Ammon's horn (tissue), 1 donor: ENCODE results near the gene PRSS50.

Source experiments
- DNase-seq: peaks from one replicate; pipeline ENCODE4 v3.0.0-alpha.2; 2016; ENCODE audit warnings: low spot score

Gene PRSS50

GRCh38 chr3:46670000-46670890 lies 47.4 kb downstream of the PRSS50 start:
- no peak for DNase-seq

DNA sequence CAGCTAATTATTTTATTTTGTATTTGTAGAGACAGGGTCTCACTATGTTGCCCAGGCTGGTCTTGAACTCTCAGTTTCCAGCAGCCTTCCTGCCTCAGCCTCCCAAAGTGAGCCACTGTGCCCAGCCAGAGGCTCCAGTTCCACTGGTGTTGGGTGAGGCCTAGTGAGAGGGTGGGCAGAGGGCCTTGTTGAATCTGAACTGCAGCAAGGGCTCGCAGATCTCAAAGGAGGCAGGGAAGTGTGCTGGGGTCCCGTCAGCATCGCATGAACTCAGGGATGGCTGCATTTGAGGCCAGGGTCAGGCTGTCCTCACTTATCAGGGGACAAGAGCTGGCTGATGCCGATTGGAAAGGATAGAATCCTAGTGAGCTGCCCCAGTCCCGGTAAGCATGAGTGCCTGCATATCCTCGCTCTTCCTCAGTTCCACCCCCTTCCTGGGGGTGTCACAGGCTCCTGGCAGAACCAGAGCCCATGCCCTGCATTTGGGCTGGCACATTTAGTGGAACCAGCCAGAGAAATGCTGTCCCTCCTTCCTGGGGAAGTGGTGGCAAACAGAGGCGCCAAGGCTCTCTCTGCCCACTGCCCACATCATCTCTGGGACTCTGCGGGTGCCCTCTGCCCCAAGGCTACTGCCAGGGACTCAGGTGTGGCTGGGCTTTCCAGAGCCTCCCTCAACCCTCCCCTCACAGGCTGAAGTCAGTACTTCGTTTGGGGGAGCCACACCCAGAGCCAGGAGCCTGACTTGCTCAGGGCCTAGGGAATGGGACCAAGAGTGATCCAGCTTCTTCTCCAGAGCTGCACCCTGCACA lies 48.3 kb downstream of the PRSS50 start:
- no peak for DNase-seq

DNA sequence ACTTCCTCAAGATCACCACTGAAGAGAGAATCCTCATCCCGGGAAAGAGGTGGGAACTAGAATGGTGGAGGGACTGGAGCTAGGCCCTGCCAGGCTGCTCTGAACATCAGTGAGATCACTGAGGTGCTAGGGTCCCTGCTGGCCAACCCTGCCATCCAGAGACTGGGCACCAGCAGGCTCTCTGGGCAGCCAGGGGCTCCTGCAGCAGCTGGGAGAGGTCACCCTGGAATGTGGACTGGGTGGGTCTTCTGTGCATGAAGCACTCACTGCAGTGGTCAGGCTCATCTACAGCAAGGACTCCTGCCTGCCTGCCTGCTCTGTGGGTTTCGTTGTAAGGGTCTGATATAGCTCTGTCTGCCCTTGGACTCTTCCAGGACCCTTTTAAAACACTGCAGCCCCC lies 49.1 kb downstream of the PRSS50 start:
- no peak for DNase-seq

- no peak for DNase-seq
Measured at GRCh38 chr3:46668116-46668515, 49.6 kb downstream of the PRSS50 start.

GRCh38 chr3:46667657-46668056 lies 50.0 kb downstream of the PRSS50 start:
- DNase-seq: no peak

GRCh38 chr3:46667061-46667621 lies 50.5 kb downstream of the PRSS50 start:
- DNase-seq: no peak

- no peak for DNase-seq
Measured at GRCh38 chr3:46666453-46666845, 51.2 kb downstream of the PRSS50 start.

GRCh38 chr3:46665763-46666452 lies 51.8 kb downstream of the PRSS50 start:
- DNase-seq: peak; percentile 6

DNA sequence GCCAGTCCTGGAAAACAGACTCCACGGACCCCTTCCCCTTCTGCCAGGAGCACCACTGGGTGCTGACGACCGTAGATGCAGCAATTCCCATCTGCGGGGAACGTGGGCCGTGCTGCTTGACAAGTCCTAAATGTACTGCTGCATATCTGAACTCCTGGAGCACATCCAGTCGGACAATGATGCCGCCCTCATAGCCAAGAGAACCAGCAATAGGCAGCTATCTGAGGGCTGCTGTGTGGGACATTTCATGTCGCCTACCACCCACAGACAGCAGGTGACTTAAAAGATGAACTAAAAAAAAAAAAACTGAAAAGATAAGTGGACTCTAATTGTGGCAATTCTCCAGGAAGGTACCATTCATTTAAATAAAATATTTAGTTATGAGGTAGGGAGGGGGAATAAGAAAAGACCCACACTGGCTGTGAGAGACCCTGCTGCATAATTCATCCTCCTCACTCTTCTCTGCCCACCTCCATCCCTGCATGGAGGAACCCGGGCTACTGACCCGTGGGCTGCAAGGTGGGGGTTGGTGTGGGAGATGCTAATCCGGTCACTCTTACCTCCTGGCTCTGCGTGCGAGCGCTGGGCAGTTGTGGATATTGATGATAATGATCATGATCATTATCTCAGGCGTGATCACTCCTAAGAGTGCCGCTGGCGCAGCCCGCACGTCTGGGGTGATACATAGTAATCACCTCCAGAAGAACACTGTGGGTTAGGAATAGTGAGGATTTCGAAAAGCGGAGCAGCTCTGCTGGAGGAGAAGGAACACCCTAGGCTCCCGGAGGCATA lies 52.5 kb downstream of the PRSS50 start:
- DNase-seq: peak; percentile 1

- DNase-seq: peak; percentile 8
Measured at GRCh38 chr3:46664188-46664970, 53.3 kb downstream of the PRSS50 start.

- peak; percentile 8 for DNase-seq
Measured at GRCh38 chr3:46663591-46664135, 54.0 kb downstream of the PRSS50 start.

DNA sequence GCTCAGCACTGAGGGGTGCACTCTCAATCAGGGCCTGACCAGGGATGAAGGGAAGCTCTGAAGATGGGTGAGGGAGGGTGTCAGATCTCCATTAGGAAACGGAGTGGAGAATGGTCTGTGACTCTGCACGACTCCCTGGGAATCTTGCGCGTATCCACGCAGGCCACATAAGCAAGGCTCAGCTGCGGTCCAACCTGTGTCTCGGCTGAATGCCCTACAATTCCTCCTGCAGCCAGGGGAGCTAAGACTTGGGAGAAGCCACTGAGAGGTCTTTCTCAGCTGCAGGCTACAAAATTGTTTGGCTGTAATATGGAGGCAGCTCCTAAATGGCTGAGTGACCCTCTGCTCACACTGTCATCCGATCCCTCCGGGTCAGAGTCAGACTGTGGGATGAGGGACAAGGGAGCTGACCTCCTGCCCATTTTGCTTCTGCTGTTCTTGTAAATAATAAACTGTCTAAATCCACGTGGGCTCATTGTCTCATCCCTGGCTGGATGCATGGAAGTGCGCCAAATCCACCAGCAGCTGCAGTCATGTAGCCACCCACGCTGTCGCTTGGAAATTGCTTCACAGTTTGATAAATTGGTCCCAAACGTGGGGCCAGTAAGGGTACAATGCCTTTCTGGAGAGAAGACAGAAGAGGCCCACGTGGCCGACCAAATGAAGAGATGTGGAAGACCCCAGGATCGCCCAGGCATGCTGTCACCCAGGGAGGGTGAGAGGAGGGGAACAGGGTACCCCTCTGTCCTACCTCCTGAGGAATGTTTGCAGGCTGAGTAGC lies 54.7 kb downstream of the PRSS50 start:
- DNase-seq: peak; percentile 79
